Panc1 (cell line): ENCODE measurements around the gene NUDT6. TPM values are rescaled to one million over a fixed set of nuclear protein-coding genes. Genes with fewer than 3 reads are reported as not detected.

Experiments
- ATAC-seq: fragments of 200-7000 bp; cut with Tn5 transposase; 2 replicates; pipeline ENCODE4 v1.9.1; 2020; ENCODE audit warnings: mild to moderate bottlenecking, moderate library complexity
- BruUV-seq: library from RNA; stranded (reverse); fragments of 400-500 nt; replicated peaks from 2 replicates; lab custom pipeline; 2021; lab: Mats Ljungman, UMichigan
- CTCF ChIA-PET: fragments of 300-600 bp; sonication (Branson Sonifier 250); formaldehyde crosslinking; loops from one replicate; lab custom pipeline; 2022; ENCODE audit warnings: antibody characterized with exemption; lab: Charles Lee
- POLR2A ChIA-PET: fragments of 300-600 bp; sonication (Branson Sonifier 250); formaldehyde crosslinking; loops from one replicate; lab custom pipeline; 2022; ENCODE audit warnings: antibody characterized with exemption; lab: Charles Lee
- DNase-seq: peaks from one replicate; pipeline ENCODE4 v3.0.0-alpha.2; 2010; ENCODE audit warnings: low read depth, low spot score
- H3K27ac ChIP-seq: 2 replicates; pipeline ENCODE4 v1.5.1; 2011; ENCODE audit warnings: mild to moderate bottlenecking, low read length, inconsistent platforms
- H3K27me3 ChIP-seq: fragments of 200-500 bp; sonication (Bioruptor generic); 2 replicates; pipeline ENCODE4 v1.6.0; 2014; ENCODE audit warnings: low read length, inconsistent platforms; ENCODE audit not compliant: control insufficient read depth, insufficient read depth
- H3K36me3 ChIP-seq: fragments of 200-500 bp; sonication (Bioruptor generic); 2 replicates; pipeline ENCODE4 v1.5.1; 2014; ENCODE audit warnings: inconsistent platforms, mild to moderate bottlenecking, low read length, moderate library complexity; ENCODE audit not compliant: control insufficient read depth, insufficient read depth
- H3K4me1 ChIP-seq: 2 replicates; pipeline ENCODE4 v1.5.1; 2011; ENCODE audit warnings: inconsistent platforms, mild to moderate bottlenecking, low read length, moderate library complexity; ENCODE audit not compliant: control insufficient read depth, insufficient read depth
- H3K4me3 ChIP-seq, 2 experiments: 2 replicates each; pipeline ENCODE4 v1.5.1; 2011 to 2012; ENCODE audit warnings: low read depth in 2 of 2, low read length in 2 of 2, mild to moderate bottlenecking in 2 of 2, inconsistent platforms in 1 of 2, moderate library complexity in 1 of 2
- H3K9me3 ChIP-seq: fragments of 200-500 bp; sonication (Bioruptor generic); 2 replicates; pipeline ENCODE4 v1.5.1; 2014; ENCODE audit warnings: low read depth, mild to moderate bottlenecking, inconsistent platforms, low read length, moderate library complexity; ENCODE audit not compliant: control insufficient read depth, insufficient read depth
- CTCF ChIP-seq: fragments of 450-650 bp; IDR thresholded peaks from 2 replicates; pipeline ENCODE4 v1.5.1; 2017; ENCODE audit warnings: mild to moderate bottlenecking
- POLR2AphosphoS5 ChIP-seq: IDR thresholded peaks from 2 replicates; pipeline ENCODE4 v1.6.1; 2012; ENCODE audit warnings: mild to moderate bottlenecking, low read depth, low read length, moderate library complexity
- REST ChIP-seq, 2 experiments: IDR thresholded peaks; 2 replicates each; pipeline ENCODE4 v1.6.1; 2011 to 2012; ENCODE audit warnings: low read depth in 2 of 2, control low read depth in 1 of 2, low read length in 1 of 2, mild to moderate bottlenecking in 1 of 2, moderate library complexity in 1 of 2; ENCODE audit not compliant: insufficient read depth in 1 of 2
- SIN3A ChIP-seq: IDR thresholded peaks from 2 replicates; pipeline ENCODE4 v1.6.1; 2012; ENCODE audit warnings: low read depth, mild to moderate bottlenecking, low read length, moderate library complexity, borderline replicate concordance; ENCODE audit not compliant: insufficient read depth
- TCF7L2 ChIP-seq: IDR thresholded peaks from 2 replicates; pipeline ENCODE4 v1.6.1; 2011; ENCODE audit warnings: mild to moderate bottlenecking, low read depth, low read length, inconsistent platforms
- in situ Hi-C: cut with HindIII; loops from 2 replicates; pipeline ENCODE4 v1.10.0; 2016; ENCODE audit warnings: low sequenced_read_pairs, low pct_unique_long_range_greater_than_20kb
- intact Hi-C: fragments of 100-400 bp; cut with micrococcal nuclease; formaldehyde crosslinking; loops from one replicate; pipeline ENCODE4 v1.10.0; 2022; ENCODE audit not compliant: unreplicated experiment
- total RNA-seq: library from RNA; stranded (reverse); gene quantifications from one replicate; pipeline ENCODE4 v1.2.1, GENCODE V29; 2021; ENCODE audit not compliant: unreplicated experiment

NUDT6 gene
- total RNA-seq, 1 experiment from 2014 or later = 7.5 TPM

- Histone ChIP-seq H3K36me3 (peaks cover 8% of the 10 kb centered on the region), H3K9me3 (no peaks in the 10 kb centered on the region), H3K4me3 (no peak overlapping the region), H3K27ac (peak overlapping the region; percentile 31; the same call in 1 of the 2 replicates), H3K4me1 (peaks cover 20% of the 10 kb centered on the region), H3K27me3 (no peaks in the 10 kb centered on the region)
- BruUV-seq = no TSS peak
- ChIA-PET POLR2A (no interaction called here), CTCF (no interaction called here)
- in situ Hi-C loops = no loop called here
- ATAC-seq (no peak), DNase-seq (no peak)
- intact Hi-C loops = no loop called here
- no peak for TF ChIP-seq TCF7L2
Observed at GRCh38 chr4:122917731-122918130, 4.7 kb downstream of the NUDT6 start.

DNA sequence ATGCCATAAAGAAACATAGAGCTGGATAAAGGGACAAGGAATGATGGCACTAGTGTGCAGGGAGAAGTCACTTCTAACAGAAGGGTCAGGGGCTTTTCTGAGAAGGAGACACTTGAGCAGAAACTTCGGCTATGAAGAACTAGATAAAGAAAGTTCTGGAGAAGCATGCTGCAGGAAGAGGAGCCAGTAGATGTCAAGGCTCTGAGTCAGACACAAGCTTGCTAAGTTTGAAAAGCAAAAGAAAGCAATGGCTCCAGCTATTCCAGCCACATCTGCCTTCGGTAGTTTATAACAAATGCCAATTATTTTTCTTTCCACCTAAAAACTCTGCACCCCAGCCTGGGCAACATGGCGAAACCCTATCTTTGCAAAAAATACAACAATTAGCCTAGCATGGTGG lies 7.5 kb downstream of the NUDT6 start:
- Histone ChIP-seq H3K36me3 (peaks cover 8% of the 10 kb centered on the region; the same call in 1 of the 2 replicates), H3K27ac (0 out of 2 replicates have a peak overlapping the region, but pooled peaks have one; percentile 44), H3K4me3 (no peak overlapping the region), H3K9me3 (no peaks in the 10 kb centered on the region), H3K4me1 (peaks cover 12% of the 10 kb centered on the region; the same call in 1 of the 2 replicates), H3K27me3 (no peaks in the 10 kb centered on the region)
- in situ Hi-C loops = no loop called here
- POLR2A ChIA-PET = no interaction called here
- CTCF ChIA-PET = interaction anchor here (0.6 to 1.5 kb wide), 4 partner anchors 126 to 183 kb away, joined by 3 to 8 read pairs (median 4); partner anchors contain the start of gene BBS12
- intact Hi-C loops = loop anchor here (5.0 kb wide), 1 partner anchor 158 kb away; no protein-coding TSS in a partner anchor
- no peak for DNase-seq
- ATAC-seq = no peak
- TF ChIP-seq SIN3A (no peak), REST (IDR thresholded peaks at IDR 0.05; ENCODE audit: insufficient read depth in 1 of 2, low read depth in 2 of 2, low read length in 1 of 2) (no peak), POLR2AphosphoS5 (no peak), TCF7L2 (no peak)
- BruUV-seq = no TSS peak

- TF ChIP-seq CTCF (peak; percentile 47; the same call in 1 of the 2 replicates), SIN3A (no peak)
- no TSS peak for BruUV-seq
- no peaks in the 10 kb centered on the region for H3K27me3 ChIP-seq
- CTCF ChIA-PET = interaction anchor here (0.6 to 1.5 kb wide), 4 partner anchors 156 to 199 kb away, joined by 3 to 8 read pairs (median 3); partner anchors contain the start of gene BBS12
- peaks cover 12% of the 10 kb centered on the region; the same call in 1 of the 2 replicates for H3K4me1 ChIP-seq
- peak overlapping the region; percentile 44 for H3K27ac ChIP-seq
- no peak overlapping the region for H3K4me3 ChIP-seq
- POLR2A ChIA-PET = no interaction called here
- intact Hi-C loops (loop anchor here (5.0 kb wide), 1 partner anchor 157 kb away; no protein-coding TSS in a partner anchor), in situ Hi-C loops (no loop called here)
- H3K9me3 ChIP-seq = no peaks in the 10 kb centered on the region
- ATAC-seq (peak; percentile 90), DNase-seq (no peak)
- peaks cover 8% of the 10 kb centered on the region; the same call in 1 of the 2 replicates for H3K36me3 ChIP-seq
Observed at GRCh38 chr4:122914292-122914904, 8.0 kb downstream of the NUDT6 start.
